ENCODE measurements around the gene TMEM156. TPM values are rescaled to one million over a fixed set of nuclear protein-coding genes. Genes with fewer than 3 reads are reported as not detected.
"Not testable (repeated sequence)": the region's sequence is repeated elsewhere in the genome, so short reads cannot be mapped to it uniquely, and the experiment has no call there.

Gene TMEM156
- total RNA-seq, 1 experiment from 2014 or later = 0.37 TPM

GRCh38 chr4:38957893-38958292 is 74.3 kb downstream of the TMEM156 start:
- DNase-seq (ENCODE audit: low read depth) = no peak

- DNase-seq (ENCODE audit: low read depth) = no peak
Measured at GRCh38 chr4:38957261-38957815, 74.9 kb downstream of the TMEM156 start.

GRCh38 chr4:38955957-38956356 is 76.3 kb downstream of the TMEM156 start:
- no peak for DNase-seq (ENCODE audit: low read depth)

GRCh38 chr4:38954727-38955126 is 77.5 kb downstream of the TMEM156 start:
- no peak for DNase-seq (ENCODE audit: low read depth)

DNA sequence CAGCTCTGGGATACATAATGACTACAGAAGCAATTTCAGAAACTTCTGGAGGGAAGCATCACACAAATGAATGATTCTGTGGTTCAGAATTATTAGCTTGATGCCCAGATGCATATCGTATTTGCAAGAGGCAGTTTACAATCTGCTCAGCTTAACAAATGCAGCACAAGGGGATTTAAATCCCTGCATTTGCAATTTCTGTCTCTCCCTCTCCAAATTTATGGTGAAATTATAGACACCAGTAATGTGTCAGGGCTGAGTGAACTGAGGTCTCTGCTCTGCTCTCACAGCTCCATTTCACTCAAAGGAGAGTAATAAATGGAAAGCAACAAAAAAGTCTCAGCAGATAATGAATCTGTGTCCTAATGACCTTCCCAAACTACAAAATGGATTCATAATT is 80.2 kb downstream of the TMEM156 start:
- DNase-seq (ENCODE audit: low read depth) = no peak

DNA sequence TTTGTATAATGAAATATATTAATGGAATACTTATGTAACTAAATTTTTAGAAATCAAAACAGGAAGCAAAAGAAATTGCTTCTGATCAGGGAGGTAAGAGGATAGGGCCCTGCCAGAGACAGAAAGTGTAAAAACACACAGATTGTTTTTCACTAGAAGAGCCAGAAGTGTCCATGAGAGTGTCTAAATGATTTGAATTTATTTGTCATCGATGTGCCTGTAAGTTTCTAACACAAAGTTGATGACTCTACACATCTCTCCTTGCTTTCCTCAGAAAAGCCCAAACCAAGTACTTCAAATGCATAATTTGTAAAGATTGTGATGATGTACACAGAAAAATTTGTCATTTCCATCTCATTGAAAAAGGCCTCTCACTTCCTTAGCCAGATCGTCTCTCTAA is 80.6 kb downstream of the TMEM156 start:
- no peak for DNase-seq (ENCODE audit: low read depth)

DNA sequence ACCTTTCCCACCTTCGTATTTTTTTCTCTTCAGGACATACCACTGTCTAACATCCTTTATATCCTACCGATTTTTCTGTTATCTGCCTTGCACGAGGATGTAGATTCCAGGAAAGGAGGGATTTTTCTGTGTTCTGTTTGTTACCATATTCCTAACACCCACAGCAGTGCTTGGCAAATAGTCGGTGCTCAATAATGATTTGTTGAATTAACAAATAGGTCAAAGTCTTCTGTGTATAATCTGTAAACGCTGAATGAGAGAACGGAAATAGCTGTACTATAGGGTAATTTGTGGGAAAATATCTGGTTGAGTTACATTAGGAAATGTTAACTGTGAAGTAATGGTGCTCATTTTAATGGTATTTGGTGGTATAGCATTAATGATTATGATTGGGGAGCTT is 81.5 kb downstream of the TMEM156 start:
- no peak for DNase-seq (ENCODE audit: low read depth)

DNA sequence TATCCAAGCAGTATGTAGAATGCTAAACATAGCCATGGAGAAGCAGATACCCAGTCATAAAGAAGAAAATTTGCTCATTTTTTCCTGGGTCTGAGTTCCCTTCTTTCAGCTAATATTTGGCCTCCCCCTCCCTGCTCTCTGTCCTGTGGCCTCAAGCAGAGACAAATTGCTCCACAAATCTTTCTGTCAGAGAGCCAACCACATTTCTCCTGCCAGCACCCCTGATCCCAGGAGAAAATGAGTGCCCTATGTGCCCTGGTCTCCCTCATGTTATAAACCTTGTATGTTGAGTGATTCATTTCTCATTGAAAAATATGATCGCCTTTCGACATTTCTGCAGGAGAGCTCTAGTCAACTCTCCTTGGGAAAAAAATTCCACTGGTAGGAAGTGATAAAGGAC is 82.0 kb downstream of the TMEM156 start:
- DNase-seq (ENCODE audit: low read depth) = peak; percentile 7

DNA sequence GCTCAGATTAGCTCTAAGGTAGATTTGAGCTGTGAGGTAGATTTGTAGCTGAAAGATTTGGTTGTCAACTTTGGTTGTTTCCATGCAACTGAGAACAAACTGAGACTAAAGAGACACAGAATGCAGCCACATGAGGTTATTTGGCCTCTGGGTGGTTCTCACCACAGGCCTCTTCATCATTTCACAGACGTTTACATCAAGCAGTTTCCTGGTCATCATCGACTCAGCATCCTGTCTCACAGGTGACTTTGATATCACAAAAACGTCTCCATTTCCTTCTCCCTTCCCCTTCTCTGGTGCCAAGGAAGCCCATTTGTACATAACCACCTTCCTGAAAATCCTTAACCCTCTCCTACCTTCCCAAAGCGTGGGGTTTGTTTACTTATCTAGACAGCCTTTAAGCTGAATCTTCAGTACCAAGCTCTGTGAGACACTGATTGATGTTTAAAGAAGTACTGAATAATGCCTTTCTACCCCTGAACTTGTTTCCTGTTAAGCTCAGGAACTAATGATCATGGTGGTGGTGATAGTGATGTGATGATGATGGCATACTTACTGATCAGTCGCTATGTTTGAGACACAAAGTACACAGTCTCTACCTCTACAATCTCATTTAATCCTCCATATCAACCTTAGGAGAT is 82.7 kb downstream of the TMEM156 start:
- DNase-seq (ENCODE audit: low read depth) = peak; percentile 69

DNA sequence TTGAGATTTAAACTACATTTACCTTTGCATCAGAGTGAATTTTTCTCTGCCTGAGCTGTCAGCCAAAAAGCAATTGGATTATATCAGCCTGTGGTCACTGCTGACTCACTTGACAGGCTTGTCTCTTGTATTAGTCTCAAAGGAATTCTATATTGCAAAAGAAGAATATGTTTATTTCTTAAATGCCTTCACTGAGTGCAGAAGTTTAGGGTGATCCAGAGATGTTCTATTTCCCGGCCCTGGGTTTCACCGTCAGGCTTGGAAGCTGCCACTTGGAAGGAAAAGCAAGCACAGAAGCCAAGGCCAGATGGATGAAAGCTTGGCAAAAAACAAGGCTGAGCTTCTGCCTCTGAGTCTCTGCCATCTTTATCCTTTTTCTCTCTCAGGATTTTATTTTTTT is 83.7 kb downstream of the TMEM156 start:
- DNase-seq (ENCODE audit: low read depth) = peak; percentile 86

DNA sequence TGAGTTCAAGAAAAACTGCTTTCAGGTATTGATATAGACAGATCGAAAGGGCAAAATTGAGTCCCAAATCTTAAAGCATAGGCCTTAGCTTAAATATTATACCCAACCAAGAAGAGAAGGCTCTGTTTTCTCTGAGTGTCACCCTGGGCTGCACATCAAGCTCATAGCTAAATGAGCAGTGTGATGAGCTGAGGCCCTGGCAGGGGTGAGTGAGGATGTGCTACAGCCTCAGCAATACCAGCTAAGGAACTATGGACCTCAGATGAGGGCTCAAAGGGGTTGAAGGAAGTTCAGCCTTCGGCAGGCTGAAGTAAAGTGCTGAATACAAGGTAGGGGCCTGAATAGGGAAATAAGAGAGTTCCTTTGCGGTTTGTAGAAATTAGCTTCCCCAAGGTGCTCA is 85.3 kb downstream of the TMEM156 start:
- DNase-seq (ENCODE audit: low read depth) = no peak

DNA sequence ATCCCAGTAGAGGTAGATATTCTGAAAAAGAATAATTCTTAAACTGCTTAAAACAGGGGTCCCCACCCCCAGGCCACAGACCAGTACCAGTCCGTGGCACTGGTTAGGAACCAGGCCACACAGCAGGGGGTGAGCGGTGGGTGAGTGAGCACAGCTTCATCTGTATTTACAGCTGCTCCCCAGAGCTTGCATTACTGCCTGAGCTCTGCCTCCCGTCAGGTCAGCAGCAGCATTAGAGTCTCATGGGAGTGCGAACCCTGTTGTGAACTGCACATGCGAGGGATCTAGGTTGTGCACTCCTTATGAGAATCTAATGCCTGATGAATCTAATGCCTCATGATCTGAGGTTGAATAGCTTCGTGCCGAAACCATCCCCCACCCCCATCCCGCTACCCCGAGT is 87.8 kb downstream of the TMEM156 start:
- DNase-seq (ENCODE audit: low read depth) = no peak

- no peak for DNase-seq (ENCODE audit: low read depth)
Measured at GRCh38 chr4:38943343-38943742, 88.9 kb downstream of the TMEM156 start.

GRCh38 chr4:38941906-38942305 is 90.3 kb downstream of the TMEM156 start:
- not testable (repeated sequence) for DNase-seq (ENCODE audit: low read depth)

DNA sequence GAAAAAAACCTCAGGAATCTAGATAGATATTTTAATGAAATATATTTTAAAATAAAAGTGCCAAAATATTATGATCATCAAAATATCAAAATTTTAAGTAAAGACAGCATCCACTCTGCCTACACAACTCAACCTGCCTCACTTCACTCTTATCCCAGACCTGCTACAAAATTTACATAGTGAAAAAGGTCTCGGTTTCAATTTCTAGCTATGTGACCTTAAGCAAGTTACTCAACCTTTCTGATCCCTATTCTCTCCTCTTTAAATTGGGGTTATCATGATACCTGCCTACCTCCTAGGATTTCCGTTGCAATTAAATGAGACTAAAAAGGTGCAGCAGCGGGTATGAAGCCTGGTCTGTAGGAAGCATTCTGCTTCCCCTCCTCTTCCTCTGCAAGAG is 91.7 kb downstream of the TMEM156 start:
- DNase-seq (ENCODE audit: low read depth) = no peak

DNA sequence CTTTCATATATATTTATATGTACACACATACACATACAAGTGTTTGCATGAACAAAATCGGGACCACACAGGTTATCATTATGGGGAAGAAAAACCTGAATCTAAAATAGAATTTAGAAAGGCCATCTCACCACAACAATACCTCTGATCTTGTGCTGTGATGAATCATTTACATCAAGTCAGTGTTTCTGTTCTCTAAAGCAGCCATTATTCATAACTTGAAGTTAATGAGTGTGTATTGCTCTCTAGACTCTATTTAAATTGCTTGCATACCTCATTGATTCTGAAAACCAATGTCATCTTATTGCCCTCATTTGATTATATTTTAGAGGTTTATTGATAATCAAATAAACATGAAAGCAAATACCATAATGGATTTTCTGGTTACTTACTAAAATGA is 93.0 kb downstream of the TMEM156 start:
- DNase-seq (ENCODE audit: low read depth) = no peak

GRCh38 chr4:38935391-38936073 is 96.7 kb downstream of the TMEM156 start:
- no peak for DNase-seq (ENCODE audit: low read depth)

GRCh38 chr4:38931125-38931524 is 101.1 kb downstream of the TMEM156 start:
- no peak for DNase-seq (ENCODE audit: low read depth)

DNA sequence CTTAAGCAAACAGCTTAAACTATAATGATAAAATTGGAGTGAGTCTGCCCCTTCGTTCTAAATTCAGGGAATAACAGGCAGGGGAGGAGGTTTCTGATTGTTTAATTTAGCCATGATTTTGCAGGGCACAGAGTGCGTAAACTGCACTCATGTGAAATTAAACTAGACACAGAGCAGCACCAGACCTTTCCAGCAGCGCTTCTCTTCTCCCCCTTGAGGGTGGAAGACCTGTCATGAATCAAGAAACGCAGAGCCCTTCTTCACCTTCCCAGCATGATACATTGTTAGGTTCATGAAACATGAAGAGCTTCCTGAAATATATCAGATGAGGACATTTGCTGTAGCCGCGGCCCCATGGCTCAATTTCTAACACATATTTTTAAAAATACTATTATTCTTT is 101.5 kb downstream of the TMEM156 start:
- DNase-seq (ENCODE audit: low read depth) = no peak

GRCh38 chr4:38930204-38930603 is 102.0 kb downstream of the TMEM156 start:
- DNase-seq (ENCODE audit: low read depth) = no peak

GRCh38 chr4:38928974-38929373 is 103.2 kb downstream of the TMEM156 start:
- no peak for DNase-seq (ENCODE audit: low read depth)

- no peak for DNase-seq (ENCODE audit: low read depth)
Measured at GRCh38 chr4:38928568-38928967, 103.6 kb downstream of the TMEM156 start.

GRCh38 chr4:38926896-38927295 is 105.3 kb downstream of the TMEM156 start:
- no peak for DNase-seq (ENCODE audit: low read depth)
